Fibroblast of villous mesenchyme (primary cell): ENCODE data around the gene C10orf67. TPM values are rescaled to one million over a fixed set of nuclear protein-coding genes. Genes with fewer than 3 reads are reported as not detected.

Experiments
- DNase-seq: peaks from one replicate; pipeline ENCODE4 v3.0.0-alpha.2; 2010; ENCODE audit warnings: low read depth
- H3K4me3 ChIP-seq: 2 replicates; pipeline ENCODE4 v1.5.1; 2011; ENCODE audit warnings: low read depth, mild to moderate bottlenecking, low read length
- CTCF ChIP-seq: IDR thresholded peaks from 2 replicates; pipeline ENCODE4 v1.5.1; 2012; ENCODE audit warnings: low read depth, mild to moderate bottlenecking, low read length; ENCODE audit not compliant: insufficient read depth
- total RNA-seq: library from RNA; depleted of rRNA; stranded (reverse); fragments of >200 nt; gene quantifications from 2 replicates; pipeline ENCODE4 v1.2.3, GENCODE V29; 2012

The C10orf67 gene
- total RNA-seq, 1 donor: under 0.01 TPM

GRCh38 chr10:23291551-23292334, 52.9 kb downstream of the C10orf67 start:
- H3K4me3 ChIP-seq: no peak overlapping the region
- TF ChIP-seq CTCF: no peak
- no peak for DNase-seq

GRCh38 chr10:23284674-23285335, 59.8 kb downstream of the C10orf67 start:
- no peak for DNase-seq
- TF ChIP-seq CTCF: no peak
- H3K4me3 ChIP-seq: no peak overlapping the region

- TF ChIP-seq CTCF: no peak
- no peak overlapping the region for H3K4me3 ChIP-seq
- no peak for DNase-seq
Observed at GRCh38 chr10:23284155-23284554, 60.4 kb downstream of the C10orf67 start.

- no peak for TF ChIP-seq CTCF
Observed at GRCh38 chr10:23283680-23284079, 60.9 kb downstream of the C10orf67 start.

GRCh38 chr10:23281044-23281433, 63.6 kb downstream of the C10orf67 start:
- H3K4me3 ChIP-seq: no peak overlapping the region
- no peak for DNase-seq
- TF ChIP-seq CTCF: no peak

More at GRCh38 chr10:23283680-23284079, 60.9 kb downstream of the C10orf67 start:
- no peak overlapping the region for H3K4me3 ChIP-seq
- no peak for DNase-seq

GRCh38 chr10:23280419-23281043, 64.1 kb downstream of the C10orf67 start:
- DNase-seq: no peak
- no peak overlapping the region for H3K4me3 ChIP-seq
- TF ChIP-seq CTCF: no peak
